WTC11 (cell line): ENCODE results near the gene BICC1. TPM values are rescaled to one million over a fixed set of nuclear protein-coding genes. Genes with fewer than 3 reads are reported as not detected.
A peak's percentile ranks its signal among the peaks of the same experiment; 100 is the strongest.

Source experiments
- ATAC-seq: fragments of 200-7000 bp; cut with Tn5 transposase; 2 replicates; pipeline ENCODE4 v1.10.0; 2021; ENCODE audit warnings: mild to moderate bottlenecking, moderate library complexity
- CTCF ChIA-PET: fragments of 300-600 bp; sonication (Branson Sonifier 250); formaldehyde crosslinking; loops from one replicate; lab custom pipeline; 2021; ENCODE audit warnings: antibody characterized with exemption; lab: Charles Lee
- POLR2A ChIA-PET: fragments of 350-600 bp; sonication (Branson Sonifier 250); formaldehyde crosslinking; loops from one replicate; lab custom pipeline; 2021; ENCODE audit warnings: antibody characterized with exemption; lab: Charles Lee
- DNase-seq: peaks from one replicate; pipeline ENCODE4 v3.0.0; 2021; ENCODE audit warnings: low spot score
- H3K27ac Mint-ChIP-seq: 2 replicates; pipeline ENCODE4 v1.8.0; 2021; ENCODE audit warnings: mixed read lengths
- H3K27me3 Mint-ChIP-seq: 2 replicates; pipeline ENCODE4 v1.8.0; 2021; ENCODE audit warnings: low read depth, mild to moderate bottlenecking, moderate library complexity, mixed read lengths
- H3K36me3 Mint-ChIP-seq: 2 replicates; pipeline ENCODE4 v1.8.0; 2021; ENCODE audit warnings: mixed read lengths
- H3K4me1 Mint-ChIP-seq: 2 replicates; pipeline ENCODE4 v1.8.0; 2022; ENCODE audit warnings: mixed read lengths
- H3K4me3 Mint-ChIP-seq: 2 replicates; pipeline ENCODE4 v1.8.0; 2021; ENCODE audit warnings: mild to moderate bottlenecking, moderate library complexity, mixed read lengths
- H3K9me3 Mint-ChIP-seq: 2 replicates; pipeline ENCODE4 v1.8.0; 2021; ENCODE audit warnings: mixed read lengths
- ATF1 ChIP-seq: sonication (generic); formaldehyde crosslinking; IDR thresholded peaks from 2 replicates; pipeline ENCODE4 v1.8.1; 2023; ENCODE audit warnings: mild to moderate bottlenecking, moderate library complexity, missing genetic modification reagents
- CDX4 ChIP-seq: fragments of 250-450 bp; sonication (Bioruptor Pico); IDR thresholded peaks from 2 replicates; pipeline ENCODE4 v1.9.0; 2021; ENCODE audit warnings: moderate library complexity, mild to moderate bottlenecking, inconsistent platforms, borderline replicate concordance
- FOXJ3 ChIP-seq: sonication (generic); formaldehyde crosslinking; IDR thresholded peaks from 2 replicates; pipeline ENCODE4 v1.9.0; 2021; ENCODE audit warnings: missing genetic modification reagents, mild to moderate bottlenecking, borderline replicate concordance
- FOXP1 ChIP-seq: sonication (generic); formaldehyde crosslinking; IDR thresholded peaks from 2 replicates; pipeline ENCODE4 v1.8.0; 2022; ENCODE audit warnings: missing genetic modification reagents, mild to moderate bottlenecking, moderate library complexity, borderline replicate concordance
- JUN ChIP-seq: sonication (generic); formaldehyde crosslinking; IDR thresholded peaks from 2 replicates; pipeline ENCODE4 v1.8.0; 2023; ENCODE audit warnings: mild to moderate bottlenecking, missing genetic modification reagents
- KAT7 ChIP-seq: sonication (generic); formaldehyde crosslinking; IDR thresholded peaks from 2 replicates; pipeline ENCODE4 v1.8.1; 2023; ENCODE audit warnings: missing genetic modification reagents, mild to moderate bottlenecking, borderline replicate concordance
- NR3C1 ChIP-seq: sonication (generic); formaldehyde crosslinking; conservative IDR thresholded peaks from 2 replicates; pipeline ENCODE4 v1.8.1; 2023; ENCODE audit warnings: low read depth, mild to moderate bottlenecking, missing genetic modification reagents
- TP53 ChIP-seq: sonication (generic); formaldehyde crosslinking; IDR thresholded peaks from 2 replicates; pipeline ENCODE4 v1.8.1; 2023; ENCODE audit warnings: mild to moderate bottlenecking, missing genetic modification reagents
- ZMAT4 ChIP-seq: fragments of 250-450 bp; sonication (Bioruptor Pico); IDR thresholded peaks from 2 replicates; pipeline ENCODE4 v1.9.0; 2021; ENCODE audit warnings: mild to moderate bottlenecking
- ZNF138 ChIP-seq: sonication (generic); formaldehyde crosslinking; conservative IDR thresholded peaks from 2 replicates; pipeline ENCODE4 v1.8.1; 2022; ENCODE audit warnings: mild to moderate bottlenecking, moderate library complexity, missing genetic modification reagents
- ZNF281 ChIP-seq: sonication (generic); formaldehyde crosslinking; IDR thresholded peaks from 2 replicates; pipeline ENCODE4 v1.8.0; 2023; ENCODE audit warnings: mild to moderate bottlenecking, missing genetic modification reagents
- ZNF396 ChIP-seq: fragments of 250-450 bp; sonication (Bioruptor Pico); IDR thresholded peaks from 2 replicates; pipeline ENCODE4 v1.8.0; 2021; ENCODE audit warnings: mild to moderate bottlenecking, moderate library complexity, borderline replicate concordance
- ZNF423 ChIP-seq: fragments of 250-450 bp; sonication (Bioruptor Pico); IDR thresholded peaks from 2 replicates; pipeline ENCODE4 v2.1.2; 2022; ENCODE audit warnings: mild to moderate bottlenecking, moderate library complexity
- ZNF532 ChIP-seq: fragments of 250-450 bp; sonication (Bioruptor Pico); IDR thresholded peaks from 2 replicates; pipeline ENCODE4 v1.9.0; 2021; ENCODE audit warnings: mild to moderate bottlenecking, borderline replicate concordance
- total RNA-seq: library from RNA; stranded (reverse); gene quantifications from 3 replicates; pipeline ENCODE4 v1.2.3, GENCODE V29; 2021
- TF ChIP-seq, protein P1 (sequence below): sonication (generic); formaldehyde crosslinking; IDR thresholded peaks from 2 replicates; pipeline ENCODE4 v1.8.1; 2023; ENCODE audit warnings: mild to moderate bottlenecking, missing genetic modification reagents
- TF ChIP-seq, protein P2 (sequence below): fragments of 200-600 bp; IDR thresholded peaks from 2 replicates; pipeline ENCODE4 v1.8.0; 2022; ENCODE audit warnings: antibody characterized with exemption

The BICC1 gene
- total RNA-seq, 1 experiment from 2014 or later, result 0.61 TPM

GRCh38 chr10:58641095-58641531, 128.4 kb downstream of the BICC1 start:
- Mint-ChIP-seq H3K4me1 (peaks cover 25% of the 10 kb centered on the region), H3K9me3 (no peaks in the 10 kb centered on the region), H3K27me3 (no peaks in the 10 kb centered on the region; the same call in 1 of the 2 replicates), H3K27ac (0 out of 2 replicates have a peak overlapping the region, but pooled peaks have one; percentile 59), H3K4me3 (no peak overlapping the region), H3K36me3 (no peaks in the 10 kb centered on the region)
- ChIA-PET CTCF (interaction anchor here (0.5 to 4.4 kb wide), 11 partner anchors 9 to 340 kb away, joined by 3 to 19 read pairs (median 3); no protein-coding TSS in a partner anchor), POLR2A (interaction anchor here (0.5 kb wide), 1 partner anchor 110 kb away, joined by 3 read pairs; no protein-coding TSS in a partner anchor)
- no peak for TF ChIP-seq FOXP1 (CRISPR knock-in tag)
- TF ChIP-seq ZNF138 (CRISPR knock-in tag), result no peak
- TF ChIP-seq KAT7, result no peak
- TF ChIP-seq, protein P1, sequence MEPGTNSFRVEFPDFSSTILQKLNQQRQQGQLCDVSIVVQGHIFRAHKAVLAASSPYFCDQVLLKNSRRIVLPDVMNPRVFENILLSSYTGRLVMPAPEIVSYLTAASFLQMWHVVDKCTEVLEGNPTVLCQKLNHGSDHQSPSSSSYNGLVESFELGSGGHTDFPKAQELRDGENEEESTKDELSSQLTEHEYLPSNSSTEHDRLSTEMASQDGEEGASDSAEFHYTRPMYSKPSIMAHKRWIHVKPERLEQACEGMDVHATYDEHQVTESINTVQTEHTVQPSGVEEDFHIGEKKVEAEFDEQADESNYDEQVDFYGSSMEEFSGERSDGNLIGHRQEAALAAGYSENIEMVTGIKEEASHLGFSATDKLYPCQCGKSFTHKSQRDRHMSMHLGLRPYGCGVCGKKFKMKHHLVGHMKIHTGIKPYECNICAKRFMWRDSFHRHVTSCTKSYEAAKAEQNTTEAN (CRISPR knock-in tag), result no peak
- no peak for TF ChIP-seq CDX4
- no peak for TF ChIP-seq JUN (CRISPR knock-in tag)
- TF ChIP-seq ZNF532 (CRISPR knock-in tag), result no peak
- no peak for TF ChIP-seq ZNF423 (CRISPR knock-in tag)
- no peak for TF ChIP-seq ZMAT4 (CRISPR knock-in tag)
- TF ChIP-seq TP53 (CRISPR knock-in tag), result no peak
- no peak for TF ChIP-seq NR3C1 (CRISPR knock-in tag)
- no peak for TF ChIP-seq ZNF396 (CRISPR knock-in tag)
- TF ChIP-seq ZNF281, result no peak
- TF ChIP-seq, protein P2, sequence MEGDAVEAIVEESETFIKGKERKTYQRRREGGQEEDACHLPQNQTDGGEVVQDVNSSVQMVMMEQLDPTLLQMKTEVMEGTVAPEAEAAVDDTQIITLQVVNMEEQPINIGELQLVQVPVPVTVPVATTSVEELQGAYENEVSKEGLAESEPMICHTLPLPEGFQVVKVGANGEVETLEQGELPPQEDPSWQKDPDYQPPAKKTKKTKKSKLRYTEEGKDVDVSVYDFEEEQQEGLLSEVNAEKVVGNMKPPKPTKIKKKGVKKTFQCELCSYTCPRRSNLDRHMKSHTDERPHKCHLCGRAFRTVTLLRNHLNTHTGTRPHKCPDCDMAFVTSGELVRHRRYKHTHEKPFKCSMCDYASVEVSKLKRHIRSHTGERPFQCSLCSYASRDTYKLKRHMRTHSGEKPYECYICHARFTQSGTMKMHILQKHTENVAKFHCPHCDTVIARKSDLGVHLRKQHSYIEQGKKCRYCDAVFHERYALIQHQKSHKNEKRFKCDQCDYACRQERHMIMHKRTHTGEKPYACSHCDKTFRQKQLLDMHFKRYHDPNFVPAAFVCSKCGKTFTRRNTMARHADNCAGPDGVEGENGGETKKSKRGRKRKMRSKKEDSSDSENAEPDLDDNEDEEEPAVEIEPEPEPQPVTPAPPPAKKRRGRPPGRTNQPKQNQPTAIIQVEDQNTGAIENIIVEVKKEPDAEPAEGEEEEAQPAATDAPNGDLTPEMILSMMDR, result no peak
- TF ChIP-seq FOXJ3 (CRISPR knock-in tag), result no peak
- no peak for TF ChIP-seq ATF1 (CRISPR knock-in tag)
- DNase-seq (no peak), ATAC-seq (peak; percentile 43)
